Activated CD4-positive, alpha-beta T cell treated with anti-CD3 and anti-CD28 coated beads, Interleukin-2, amount 50 U/mL, for 4 hours (primary cell): ENCODE measurements around the gene SERPINA3.
"Not testable (repeated sequence)": the region's sequence is repeated elsewhere in the genome, so short reads cannot be mapped to it uniquely, and the experiment has no call there.

Experiments
- DNase-seq, 2 experiments: peaks; one replicate each; pipeline ENCODE4 v3.0.0-alpha.2; 2020

The SERPINA3 gene

GRCh38 chr14:94636744-94637412 lies 24.7 kb downstream of the SERPINA3 start:
- no peak for DNase-seq

GRCh38 chr14:94637814-94638213 lies 25.6 kb downstream of the SERPINA3 start:
- not testable (repeated sequence) for DNase-seq

- no peak for DNase-seq
Measured at GRCh38 chr14:94638339-94638738, 26.1 kb downstream of the SERPINA3 start.

GRCh38 chr14:94638961-94639817 lies 27.0 kb downstream of the SERPINA3 start:
- DNase-seq, result no peak

- no peak for DNase-seq
Measured at GRCh38 chr14:94640721-94641631, 28.8 kb downstream of the SERPINA3 start.

- DNase-seq, result no peak
Measured at GRCh38 chr14:94641632-94641955, 29.4 kb downstream of the SERPINA3 start.

- DNase-seq, result no peak
Measured at GRCh38 chr14:94643316-94644101, 31.3 kb downstream of the SERPINA3 start.

GRCh38 chr14:94644102-94644535 lies 31.9 kb downstream of the SERPINA3 start:
- no peak for DNase-seq

GRCh38 chr14:94646066-94646465 lies 33.9 kb downstream of the SERPINA3 start:
- no peak for DNase-seq

- no peak for DNase-seq
Measured at GRCh38 chr14:94646481-94646880, 34.3 kb downstream of the SERPINA3 start.

- no peak for DNase-seq
Measured at GRCh38 chr14:94648801-94649200, 36.6 kb downstream of the SERPINA3 start.

- DNase-seq, result no peak
Measured at GRCh38 chr14:94649543-94650443, 37.6 kb downstream of the SERPINA3 start.

- DNase-seq, result no peak
Measured at GRCh38 chr14:94650444-94650775, 38.2 kb downstream of the SERPINA3 start.

GRCh38 chr14:94650806-94651805 lies 38.9 kb downstream of the SERPINA3 start:
- no peak for DNase-seq

GRCh38 chr14:94653321-94653720 lies 41.1 kb downstream of the SERPINA3 start:
- DNase-seq, result no peak

- no peak for DNase-seq
Measured at GRCh38 chr14:94654071-94654861, 42.1 kb downstream of the SERPINA3 start.

- DNase-seq, result no peak
Measured at GRCh38 chr14:94655169-94655710, 43.0 kb downstream of the SERPINA3 start.

GRCh38 chr14:94656043-94656442 lies 43.9 kb downstream of the SERPINA3 start:
- DNase-seq, result no peak

- no peak for DNase-seq
Measured at GRCh38 chr14:94659256-94659655, 47.1 kb downstream of the SERPINA3 start.
